Skin of body (tissue), 2 donors: ENCODE results near the gene MAST1. TPM values are rescaled to one million over a fixed set of nuclear protein-coding genes. Genes with fewer than 3 reads are reported as not detected.
"Not testable (repeated sequence)": the region's sequence is repeated elsewhere in the genome, so short reads cannot be mapped to it uniquely, and the experiment has no call there.

Experiments
- DNase-seq: peaks from one replicate; lab custom pipeline; 2025; lab: John Stamatoyannopoulos, UW
- total RNA-seq: library from RNA; depleted of rRNA; stranded (reverse); fragments of >200 nt; gene quantifications from one replicate; pipeline ENCODE4 v1.2.3, GENCODE V29; 2014

The MAST1 gene
- total RNA-seq, 1 donor from 2014 or later = 0.49 TPM

GRCh38 chr19:12838886-12839756, 806 bp downstream of the MAST1 start:
- DNase-seq = no peak

- no peak for DNase-seq
Measured at GRCh38 chr19:12840091-12841079, 2.1 kb downstream of the MAST1 start.

GRCh38 chr19:12841094-12841493, 2.8 kb downstream of the MAST1 start:
- no peak for DNase-seq

- DNase-seq = no peak
Measured at GRCh38 chr19:12842511-12842910, 4.2 kb downstream of the MAST1 start.

GRCh38 chr19:12843328-12843727, 5.0 kb downstream of the MAST1 start:
- DNase-seq = no peak

- DNase-seq = no peak
Measured at GRCh38 chr19:12843999-12844732, 5.9 kb downstream of the MAST1 start.

GRCh38 chr19:12846613-12847012, 8.3 kb downstream of the MAST1 start:
- not testable (repeated sequence) for DNase-seq

- no peak for DNase-seq
Measured at GRCh38 chr19:12847159-12848139, 9.1 kb downstream of the MAST1 start.

GRCh38 chr19:12856653-12857052, 18.3 kb downstream of the MAST1 start:
- DNase-seq = no peak

- DNase-seq = no peak
Measured at GRCh38 chr19:12858041-12858928, 20.0 kb downstream of the MAST1 start.

GRCh38 chr19:12859546-12859945, 21.2 kb downstream of the MAST1 start:
- no peak for DNase-seq

GRCh38 chr19:12864143-12864542, 25.8 kb downstream of the MAST1 start:
- DNase-seq = no peak

- no peak for DNase-seq
Measured at GRCh38 chr19:12864721-12865715, 26.7 kb downstream of the MAST1 start.

GRCh38 chr19:12865746-12866415, 27.6 kb downstream of the MAST1 start:
- no peak for DNase-seq

- no peak for DNase-seq
Measured at GRCh38 chr19:12866416-12867119, 28.3 kb downstream of the MAST1 start.
